GM10248 (cell line): ENCODE data around the gene NDUFAB1.

Experiments used
- CTCF ChIA-PET: fragments of 300-600 bp; sonication (Branson Sonifier 250); formaldehyde crosslinking; extraction: SDS; loops from one replicate; lab custom pipeline; 2021; ENCODE audit warnings: antibody characterized with exemption; lab: Yijun Ruan, JAX
- POLR2A ChIA-PET: fragments of 350-650 bp; sonication (Branson Sonifier 250); formaldehyde crosslinking; extraction: SDS; loops from one replicate; lab custom pipeline; 2020; ENCODE audit warnings: antibody characterized with exemption; lab: Yijun Ruan, JAX
- DNase-seq: peaks from one replicate; pipeline ENCODE4 v3.0.0; 2012; ENCODE audit errors: extremely low spot score
- CTCF ChIP-seq: IDR thresholded peaks from 2 replicates; pipeline ENCODE4 v1.5.1; 2012; ENCODE audit warnings: mild to moderate bottlenecking, low read depth; ENCODE audit errors: extremely low read depth, missing control alignments, control extremely low read depth

The NDUFAB1 gene

GRCh38 chr16:23607726-23608125 is 11.6 kb upstream of the NDUFAB1 start:
- CTCF ChIA-PET, result interaction anchor here (4.2 kb wide), 1 partner anchor 12 kb away, joined by 23 read pairs; the partner anchor contains the start of gene NDUFAB1
- POLR2A ChIA-PET, result no interaction called here
- no peak for TF ChIP-seq CTCF
- no peak for DNase-seq

- ChIA-PET CTCF (interaction anchor here (0.8 to 3.6 kb wide), 30 partner anchors 9 to 444 kb away, joined by 3 to 24 read pairs (median 4); partner anchors contain the start of genes DCTN5, EARS2, PLK1 and UBFD1), POLR2A (no interaction called here)
- peak; percentile 46 for DNase-seq
- TF ChIP-seq CTCF, result peak; percentile 63
These were observed 1.1 kb upstream of the NDUFAB1 start for GRCh38 chr16:23597003-23597756.

GRCh38 chr16:23595246-23595950 is 718 bp downstream of the NDUFAB1 start:
- DNase-seq, result no peak
- no peak for TF ChIP-seq CTCF
- ChIA-PET POLR2A (no interaction called here), CTCF (interaction anchor here (0.7 to 3.6 kb wide), 5 partner anchors 11 to 91 kb away, joined by 3 to 24 read pairs (median 3); partner anchors contain the start of genes EARS2 and UBFD1)

- no peak for TF ChIP-seq CTCF
- ChIA-PET POLR2A (no interaction called here), CTCF (interaction anchor here (1.1 to 3.6 kb wide), 3 partner anchors 12 to 36 kb away, joined by 3 to 24 read pairs (median 23); partner anchors contain the start of genes EARS2 and UBFD1)
- no peak for DNase-seq
These were observed 1.9 kb downstream of the NDUFAB1 start for GRCh38 chr16:23594186-23594585.

- no peak for TF ChIP-seq CTCF
- no peak for DNase-seq
- ChIA-PET POLR2A (interaction anchor here (0.6 kb wide), 1 partner anchor 23 kb away, joined by 3 read pairs; no protein-coding TSS in a partner anchor), CTCF (no interaction called here)
These were observed 5.9 kb downstream of the NDUFAB1 start for GRCh38 chr16:23590181-23590580.

GRCh38 chr16:23587726-23588125 is 8.4 kb downstream of the NDUFAB1 start:
- no peak for DNase-seq
- ChIA-PET CTCF (interaction anchor here (0.9 to 1.0 kb wide), 2 partner anchors 9 to 30 kb away, joined by 3 to 5 read pairs; partner anchors contain the start of gene UBFD1), POLR2A (interaction anchor here (0.5 kb wide), 1 partner anchor 131 kb away, joined by 6 read pairs; no protein-coding TSS in a partner anchor)
- no peak for TF ChIP-seq CTCF
